Hindlimb muscle (tissue), 1 donor: ENCODE data around the gene THG1L. TPM values are rescaled to one million over a fixed set of nuclear protein-coding genes. Genes with fewer than 3 reads are reported as not detected.
"Not testable (repeated sequence)": the region's sequence is repeated elsewhere in the genome, so short reads cannot be mapped to it uniquely, and the experiment has no call there.

ENCODE experiments used
- DNase-seq: peaks from one replicate; pipeline ENCODE4 v3.0.0-alpha.2; 2013
- polyA plus RNA-seq: library from polyadenylated mRNA; unstranded; fragments of 120-200 nt; gene quantifications from one replicate; pipeline ENCODE4 v1.2.1, GENCODE V29; 2013; ENCODE audit not compliant: insufficient read length

The THG1L gene
- polyA plus RNA-seq = 25.7 TPM

- DNase-seq = peak; percentile 97
Measured at GRCh38 chr5:157731272-157732129, at the start of gene THG1L. Gene THG1L, plus strand, starts transcription at chr5:157731420. Its CDS starts 21 bp downstream, at chr5:157731441.

- DNase-seq = no peak
Measured at GRCh38 chr5:157682257-157682656, 49.0 kb upstream of the THG1L start.

GRCh38 chr5:157686276-157687197 lies 44.7 kb upstream of the THG1L start:
- not testable (repeated sequence) for DNase-seq

GRCh38 chr5:157687198-157687554 lies 44.0 kb upstream of the THG1L start:
- DNase-seq = no peak

GRCh38 chr5:157689942-157690689 lies 41.1 kb upstream of the THG1L start:
- no peak for DNase-seq

- DNase-seq = no peak
Measured at GRCh38 chr5:157690690-157691433, 40.4 kb upstream of the THG1L start.

GRCh38 chr5:157693816-157694215 lies 37.4 kb upstream of the THG1L start:
- not testable (repeated sequence) for DNase-seq

GRCh38 chr5:157696154-157696553 lies 35.1 kb upstream of the THG1L start:
- DNase-seq = not testable (repeated sequence)

GRCh38 chr5:157698674-157699073 lies 32.5 kb upstream of the THG1L start:
- DNase-seq = not testable (repeated sequence)

- DNase-seq = no peak
Measured at GRCh38 chr5:157703736-157704135, 27.5 kb upstream of the THG1L start.

GRCh38 chr5:157708866-157709265 lies 22.4 kb upstream of the THG1L start:
- no peak for DNase-seq

GRCh38 chr5:157709346-157709745 lies 21.9 kb upstream of the THG1L start:
- DNase-seq = no peak

- no peak for DNase-seq
Measured at GRCh38 chr5:157710431-157710830, 20.8 kb upstream of the THG1L start.

GRCh38 chr5:157710882-157711281 lies 20.3 kb upstream of the THG1L start:
- DNase-seq = no peak

- DNase-seq = no peak
Measured at GRCh38 chr5:157713830-157714595, 17.2 kb upstream of the THG1L start.

GRCh38 chr5:157714596-157714864 lies 16.7 kb upstream of the THG1L start:
- no peak for DNase-seq

- DNase-seq = peak; percentile 57
Measured at GRCh38 chr5:157718519-157718918, 12.7 kb upstream of the THG1L start.

GRCh38 chr5:157719245-157719644 lies 12.0 kb upstream of the THG1L start:
- DNase-seq = no peak

GRCh38 chr5:157721159-157721558 lies 10.1 kb upstream of the THG1L start:
- no peak for DNase-seq

- DNase-seq = not testable (repeated sequence)
Measured at GRCh38 chr5:157722895-157723294, 8.3 kb upstream of the THG1L start.

- DNase-seq = not testable (repeated sequence)
Measured at GRCh38 chr5:157726607-157727006, 4.6 kb upstream of the THG1L start.
